Measurements from ENCODE around the gene SPIN1. TPM values are rescaled to one million over a fixed set of nuclear protein-coding genes. Genes with fewer than 3 reads are reported as not detected.
"Not testable (repeated sequence)": the region's sequence is repeated elsewhere in the genome, so short reads cannot be mapped to it uniquely, and the experiment has no call there.

Gene SPIN1
- total RNA-seq, 8 experiments from 2014 or later: 42.0 to 114 (median 64.2) TPM

GRCh38 chr9:88372103-88372654 lies 16.1 kb upstream of the SPIN1 start:
- Histone ChIP-seq H3K4me3 (no peak overlapping the region), H3K27ac (no peak overlapping the region), H3K4me1 (replicated peaks in 1 of 2) (peaks cover 10 to 24% of the 10 kb centered on the region in 2 donors)
- peak in 7 of 8 experiments; percentile 14 to 96 (median 86) for ATAC-seq (replicated peaks in 6 of 8)
- in situ Hi-C loops (cut with MboI; ENCODE audit: low pct_unique_long_range_greater_than_20kb in 2 of 9, low sequenced_read_pairs in 9 of 9, unreplicated experiment in 9 of 9): no loop called here
- WGBS, 10 experiments: 17 to 100% (median 41%) methylated on average over 1 to 2 of the region's 2 CpGs; no CpG with 5 or more reads in 2 of the 10 experiments

- Histone ChIP-seq H3K4me1 (replicated peaks in 1 of 2) (peaks cover 10 to 24% of the 10 kb centered on the region in 2 donors), H3K27ac (peak overlapping the region in 1 of 2 donors; percentile 34), H3K4me3 (no peak overlapping the region)
- peak in 3 of 8 experiments; percentile 74 to 96 (median 95) for ATAC-seq (replicated peaks in 6 of 8)
- WGBS, 10 experiments: 9 to 100% (median 88%) methylated on average over 1 to 5 of the region's 5 CpGs
- in situ Hi-C loops (cut with MboI; ENCODE audit: low pct_unique_long_range_greater_than_20kb in 2 of 9, low sequenced_read_pairs in 9 of 9, unreplicated experiment in 9 of 9): no loop called here
Measured at GRCh38 chr9:88373045-88373444, 15.2 kb upstream of the SPIN1 start.

DNA sequence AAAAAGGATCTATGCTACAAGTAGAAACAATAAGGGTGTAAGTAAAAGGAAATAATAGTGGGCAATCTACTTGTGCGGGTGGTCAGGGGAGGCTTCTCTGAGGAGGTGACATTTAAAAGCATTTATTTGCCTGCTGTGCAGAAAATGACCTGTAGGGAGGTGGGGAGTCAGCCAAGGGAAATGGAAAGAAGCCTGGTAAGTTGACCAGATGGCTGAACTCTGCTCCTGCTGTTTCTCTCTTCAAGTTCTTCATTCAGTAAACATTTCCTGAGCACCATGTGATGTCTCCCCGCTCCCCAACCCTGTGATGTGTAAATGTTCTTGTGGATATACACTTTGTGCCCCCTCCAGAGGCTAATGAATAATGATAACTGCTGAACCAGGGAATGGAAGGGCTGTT lies 9.9 kb upstream of the SPIN1 start:
- in situ Hi-C loops (cut with MboI; ENCODE audit: low pct_unique_long_range_greater_than_20kb in 2 of 9, low sequenced_read_pairs in 9 of 9, unreplicated experiment in 9 of 9): loop anchor here in 1 of 9 experiments (25.0 kb wide), 1 partner anchor 291 kb away; no protein-coding TSS in a partner anchor
- Histone ChIP-seq H3K4me3 (no peak overlapping the region), H3K4me1 (replicated peaks in 1 of 2) (peaks cover 0 to under 1% of the 10 kb centered on the region in 2 donors), H3K27ac (no peak overlapping the region)
- ATAC-seq (replicated peaks in 6 of 8): peak in 1 of 8 experiments; percentile 44
- WGBS, 10 experiments: 14 to 80% (median 49%) methylated on average over 1 to 2 of the region's 2 CpGs; no CpG with 5 or more reads in 2 of the 10 experiments

DNA sequence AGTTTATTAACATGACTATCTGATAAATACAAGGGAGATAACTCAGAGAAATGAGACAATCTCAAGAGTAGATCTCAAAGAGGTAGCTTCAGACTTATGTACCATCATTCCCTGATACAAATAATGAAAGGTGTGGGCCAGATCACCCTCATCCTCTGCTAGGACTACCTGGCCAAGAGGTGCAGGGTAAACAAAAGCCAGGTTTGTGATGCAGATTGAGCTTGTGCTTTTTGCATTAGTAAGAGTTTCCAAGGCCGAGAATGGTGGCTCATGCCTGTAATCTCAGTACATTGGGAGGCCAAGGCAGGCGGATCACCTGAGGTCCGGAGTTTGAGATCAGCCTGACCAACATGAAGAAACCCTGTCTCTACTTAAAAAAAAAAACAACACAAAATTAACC lies 8.9 kb upstream of the SPIN1 start:
- 50 to 100% (median 96%) methylated on average over 1 to 2 of the region's 3 CpGs; no CpG with 5 or more reads in 2 of the 10 experiments for WGBS, 10 experiments
- no peak overlapping the region for H3K4me3 ChIP-seq
- ATAC-seq (replicated peaks in 6 of 8): no peak

GRCh38 chr9:88380118-88380517 lies 8.1 kb upstream of the SPIN1 start:
- Histone ChIP-seq H3K4me1 (replicated peaks in 1 of 2) (no peaks in the 10 kb centered on the region), H3K4me3 (no peak overlapping the region), H3K27ac (no peak overlapping the region)
- no peak for ATAC-seq (replicated peaks in 6 of 8)
- in situ Hi-C loops (cut with MboI; ENCODE audit: low pct_unique_long_range_greater_than_20kb in 2 of 9, low sequenced_read_pairs in 9 of 9, unreplicated experiment in 9 of 9): loop anchor here in 1 of 9 experiments (25.0 kb wide), 1 partner anchor 293 kb away; no protein-coding TSS in a partner anchor
- WGBS, 10 experiments: 0 to 100% (median 46%) methylated on average over 1 of the region's 1 CpG; no CpG with 5 or more reads in 2 of the 10 experiments

More for the DNA sequence above, 8.9 kb upstream of the SPIN1 start:
- H3K27ac ChIP-seq: no peak overlapping the region
- in situ Hi-C loops (cut with MboI; ENCODE audit: low pct_unique_long_range_greater_than_20kb in 2 of 9, low sequenced_read_pairs in 9 of 9, unreplicated experiment in 9 of 9): loop anchor here in 1 of 9 experiments (25.0 kb wide), 1 partner anchor 292 kb away; no protein-coding TSS in a partner anchor
- H3K4me1 ChIP-seq (replicated peaks in 1 of 2): no peaks in the 10 kb centered on the region

DNA sequence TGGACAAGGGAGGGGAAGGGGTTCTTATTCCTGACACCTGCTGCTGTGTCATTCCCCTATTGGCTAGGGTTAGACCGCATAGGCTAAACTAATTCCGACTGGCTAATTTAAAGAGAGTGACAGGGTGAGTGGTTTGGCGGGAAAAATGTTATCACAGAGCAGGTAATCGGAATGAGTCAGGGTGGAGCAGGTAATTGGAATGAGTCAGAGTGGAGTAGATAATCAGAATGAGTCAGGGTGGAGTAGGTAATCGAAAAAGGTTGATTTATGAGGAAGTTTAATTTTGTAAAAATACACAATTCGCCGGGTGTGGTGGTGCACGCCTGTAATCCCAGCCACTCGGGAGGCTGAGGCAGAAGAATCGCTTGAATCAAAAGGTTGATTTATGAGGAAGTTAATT lies 6.9 kb upstream of the SPIN1 start:
- 81 to 100% (median 94%) methylated on average over 5 to 10 of the region's 10 CpGs for WGBS, 10 experiments
- ATAC-seq (replicated peaks in 6 of 8): not testable (repeated sequence)
- in situ Hi-C loops (cut with MboI; ENCODE audit: low pct_unique_long_range_greater_than_20kb in 2 of 9, low sequenced_read_pairs in 9 of 9, unreplicated experiment in 9 of 9): loop anchor here in 1 of 9 experiments (25.0 kb wide), 1 partner anchor 294 kb away; no protein-coding TSS in a partner anchor

GRCh38 chr9:88383176-88383575 lies 5.1 kb upstream of the SPIN1 start:
- Histone ChIP-seq H3K27ac (no peak overlapping the region), H3K4me3 (no peak overlapping the region), H3K4me1 (replicated peaks in 1 of 2) (no peaks in the 10 kb centered on the region)
- WGBS, 10 experiments: 75 to 100% (median 91%) methylated on average over 1 to 3 of the region's 3 CpGs; no CpG with 5 or more reads in 4 of the 10 experiments
- in situ Hi-C loops (cut with MboI; ENCODE audit: low pct_unique_long_range_greater_than_20kb in 2 of 9, low sequenced_read_pairs in 9 of 9, unreplicated experiment in 9 of 9): loop anchor here in 1 of 9 experiments (25.0 kb wide), 1 partner anchor 296 kb away; no protein-coding TSS in a partner anchor
- no peak for ATAC-seq (replicated peaks in 6 of 8)

More for the DNA sequence above, 6.9 kb upstream of the SPIN1 start:
- not testable (repeated sequence) for H3K4me1 ChIP-seq (replicated peaks in 1 of 2); H3K27ac ChIP-seq; H3K4me3 ChIP-seq

- H3K4me3 ChIP-seq; ATAC-seq (replicated peaks in 6 of 8); H3K27ac ChIP-seq; H3K4me1 ChIP-seq (replicated peaks in 1 of 2): not testable (repeated sequence)
- in situ Hi-C loops (cut with MboI; ENCODE audit: low pct_unique_long_range_greater_than_20kb in 2 of 9, low sequenced_read_pairs in 9 of 9, unreplicated experiment in 9 of 9): loop anchor here in 1 of 9 experiments (25.0 kb wide), 1 partner anchor 299 kb away; no protein-coding TSS in a partner anchor
- 100% methylated on average over 1 to 2 of the region's 4 CpGs; no CpG with 5 or more reads in 6 of the 10 experiments for WGBS, 10 experiments
Measured at GRCh38 chr9:88386137-88386536, 2.1 kb upstream of the SPIN1 start.

DNA sequence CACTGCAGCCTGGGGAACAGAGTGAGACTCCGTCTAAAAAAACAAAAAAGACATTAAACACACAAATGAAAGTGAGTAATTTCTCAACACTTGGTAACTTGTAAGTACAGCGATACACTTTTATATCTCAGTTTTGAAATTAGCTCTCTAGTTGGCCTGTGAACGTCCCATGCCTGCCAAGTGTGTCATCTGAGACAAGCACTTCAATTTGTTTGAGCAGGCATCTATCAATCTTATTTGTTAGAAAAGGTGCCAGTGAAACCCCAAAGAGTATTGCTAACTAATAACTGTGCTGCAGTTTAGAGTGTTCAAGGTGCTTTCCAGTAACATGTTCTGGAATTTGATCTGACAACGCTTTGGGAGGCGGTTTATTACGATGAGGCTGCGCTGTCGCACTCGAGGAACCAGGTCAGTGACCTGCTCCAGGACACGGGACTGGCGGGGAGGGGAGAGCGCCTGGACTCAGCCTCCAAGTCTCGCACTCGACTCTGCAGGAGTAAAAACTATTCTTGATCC lies 1.1 kb upstream of the SPIN1 start:
- ATAC-seq (replicated peaks in 6 of 8): peak in 2 of 8 experiments; percentile 1 to 3
- peak overlapping the region; percentile 97 for H3K27ac ChIP-seq
- WGBS, 10 experiments: 0 to 53% (median 23%) methylated on average over 1 to 12 of the region's 14 CpGs
- H3K4me1 ChIP-seq (replicated peaks in 1 of 2): peaks cover 2 to 9% of the 10 kb centered on the region in 2 donors
- in situ Hi-C loops (cut with MboI; ENCODE audit: low pct_unique_long_range_greater_than_20kb in 2 of 9, low sequenced_read_pairs in 9 of 9, unreplicated experiment in 9 of 9): loop anchor here in 1 of 9 experiments (25.0 kb wide), 1 partner anchor 300 kb away; no protein-coding TSS in a partner anchor
- peak overlapping the region; percentile 72 to 99 (median 87) for H3K4me3 ChIP-seq

DNA sequence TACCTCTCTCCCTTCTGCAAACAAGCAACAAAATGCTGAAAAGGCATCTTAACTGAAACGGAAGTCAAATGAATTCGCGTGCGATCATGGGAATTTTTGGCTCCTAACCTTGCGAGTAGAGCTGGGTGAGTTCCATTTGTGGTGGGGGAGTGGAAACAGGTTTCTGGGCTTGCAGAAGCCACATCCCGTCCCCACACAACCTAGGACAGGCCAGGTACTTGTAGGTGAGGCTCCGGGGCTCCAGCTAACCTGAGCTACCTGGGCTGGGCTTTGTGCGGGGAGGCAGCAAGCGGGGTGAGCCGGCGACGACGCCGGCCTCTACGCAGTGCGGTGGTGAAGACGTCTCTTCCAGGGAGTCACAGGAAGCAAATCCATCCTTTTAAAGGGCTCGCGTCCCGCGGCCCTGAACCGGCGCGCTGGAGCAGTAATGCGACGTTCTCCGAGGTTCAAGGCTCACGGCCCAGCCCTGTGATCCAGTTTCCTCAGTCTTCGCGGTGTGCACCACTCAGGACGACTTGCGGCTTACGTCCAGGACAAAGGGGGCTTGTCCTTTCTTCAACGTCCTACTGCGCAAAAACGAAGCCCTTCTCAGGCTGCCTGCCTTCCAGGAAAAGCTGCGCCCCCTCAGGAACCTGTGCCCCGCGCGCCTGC lies 567 bp upstream of the SPIN1 start:
- in situ Hi-C loops (cut with MboI; ENCODE audit: low pct_unique_long_range_greater_than_20kb in 2 of 9, low sequenced_read_pairs in 9 of 9, unreplicated experiment in 9 of 9): loop anchor here in 1 of 9 experiments (25.0 kb wide), 1 partner anchor 300 kb away; no protein-coding TSS in a partner anchor
- H3K4me1 ChIP-seq (replicated peaks in 1 of 2): peaks cover 5 to 11% of the 10 kb centered on the region in 2 donors
- H3K27ac ChIP-seq: peak overlapping the region; percentile 97
- peak overlapping the region; percentile 72 to 99 (median 87) for H3K4me3 ChIP-seq
- WGBS, 10 experiments: 0 to 5% (median 1%) methylated on average over 1 to 30 of the region's 40 CpGs; no CpG with 5 or more reads in 2 of the 10 experiments
- peak; percentile 18 to 60 (median 35) for ATAC-seq (replicated peaks in 6 of 8)

DNA sequence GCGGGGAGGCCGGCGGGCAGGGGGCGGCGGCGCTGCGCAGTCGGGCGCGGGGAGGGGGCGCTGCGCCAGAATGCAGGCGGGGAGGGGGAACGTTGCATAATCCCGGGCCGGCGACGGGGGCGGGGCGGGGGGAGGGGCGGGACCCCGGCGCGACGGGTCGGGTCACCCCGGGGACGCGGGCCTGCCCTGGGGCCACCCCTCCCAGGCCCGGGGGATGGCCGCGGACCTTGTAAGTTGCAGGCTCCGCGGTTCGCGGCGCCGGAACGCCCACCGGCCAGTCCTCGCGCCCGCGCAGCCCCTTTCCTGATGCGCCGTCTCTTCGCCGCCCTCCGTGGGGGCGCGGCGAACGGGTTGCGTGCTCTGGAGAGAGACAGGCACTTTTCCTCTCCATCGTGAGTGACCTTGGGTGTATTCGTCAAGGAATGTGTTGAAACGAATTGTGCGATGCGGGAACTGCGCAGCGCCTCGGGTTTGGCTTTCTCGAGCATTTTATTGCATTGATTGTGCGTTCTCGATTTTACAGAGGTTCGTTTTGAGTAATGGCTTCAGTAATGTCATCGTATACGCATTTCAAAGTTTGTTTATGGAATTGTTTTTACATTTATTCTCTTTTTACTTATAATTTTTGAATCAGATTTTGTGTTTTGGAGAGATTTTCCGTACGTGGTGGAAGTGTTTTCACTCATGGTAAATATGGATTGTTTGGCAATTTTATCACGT lies 802 bp downstream of the SPIN1 start:
- WGBS, 10 experiments: 0 to 10% (median 1%) methylated on average over 3 to 26 of the region's 71 CpGs; no CpG with 5 or more reads in 1 of the 10 experiments
- Histone ChIP-seq H3K4me1 (replicated peaks in 1 of 2) (peaks cover 6 to 12% of the 10 kb centered on the region in 2 donors), H3K27ac (peak overlapping the region; percentile 97), H3K4me3 (peak overlapping the region; percentile 72 to 99 (median 87))
- in situ Hi-C loops (cut with MboI; ENCODE audit: low pct_unique_long_range_greater_than_20kb in 2 of 9, low sequenced_read_pairs in 9 of 9, unreplicated experiment in 9 of 9): loop anchor here in 1 of 9 experiments (25.0 kb wide), 1 partner anchor 302 kb away; no protein-coding TSS in a partner anchor
- peak in 7 of 8 experiments; percentile 32 to 66 (median 61) for ATAC-seq (replicated peaks in 6 of 8)

DNA sequence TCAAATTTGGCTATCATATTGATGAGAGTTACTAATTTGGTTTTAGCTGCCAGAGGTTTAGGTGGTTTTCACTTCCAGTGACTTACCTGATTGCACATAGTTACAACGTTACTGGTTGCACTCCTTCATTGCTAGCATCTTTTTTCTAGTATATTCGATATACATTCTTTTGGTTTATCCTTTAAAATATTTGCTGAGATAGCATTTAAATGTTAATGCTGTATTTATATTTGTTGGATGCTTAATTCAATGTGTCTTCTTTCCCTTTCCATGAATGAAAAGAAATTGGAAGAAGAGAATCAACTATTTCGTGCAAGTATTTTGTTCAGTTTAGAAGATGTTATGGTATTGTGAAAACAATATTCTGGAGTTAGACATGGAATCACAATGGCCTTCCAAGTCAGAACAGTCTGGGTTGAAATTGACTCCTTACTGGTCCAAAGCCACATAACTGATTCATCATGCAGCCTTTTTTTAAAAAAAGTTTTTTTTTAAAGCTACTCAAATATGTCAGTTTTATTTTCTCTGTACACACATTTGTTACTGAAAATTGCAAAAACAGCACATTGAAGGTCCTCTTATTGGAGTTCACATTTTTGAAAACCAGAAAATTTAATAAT lies 2.2 kb downstream of the SPIN1 start:
- no peak for ATAC-seq (replicated peaks in 6 of 8)
- WGBS, 10 experiments: 23 to 86% (median 75%) methylated on average over 1 to 3 of the region's 3 CpGs
- Histone ChIP-seq H3K4me1 (replicated peaks in 1 of 2) (peaks cover 6 to 12% of the 10 kb centered on the region in 2 donors), H3K27ac (no peak overlapping the region), H3K4me3 (peak overlapping the region in 3 of 5 donors; percentile 83 to 98 (median 87))
- in situ Hi-C loops (cut with MboI; ENCODE audit: low pct_unique_long_range_greater_than_20kb in 2 of 9, low sequenced_read_pairs in 9 of 9, unreplicated experiment in 9 of 9): loop anchor here in 1 of 9 experiments (25.0 kb wide), 1 partner anchor 303 kb away; no protein-coding TSS in a partner anchor
